Panc1 (cell line): ENCODE results near the gene KCNMA1.

ENCODE experiments used
- CTCF ChIP-seq: fragments of 450-650 bp; IDR thresholded peaks from 2 replicates; pipeline ENCODE4 v1.5.1; 2017; ENCODE audit warnings: mild to moderate bottlenecking
- POLR2AphosphoS5 ChIP-seq: IDR thresholded peaks from 2 replicates; pipeline ENCODE4 v1.6.1; 2012; ENCODE audit warnings: mild to moderate bottlenecking, low read depth, low read length, moderate library complexity

GRCh38 chr10:77158666-77159065, 478.9 kb downstream of the KCNMA1 start:
- TF ChIP-seq CTCF (no peak), POLR2AphosphoS5 (no peak)
